HFFc6 (cell line): Measurements from ENCODE around the gene PEX1. TPM values are rescaled to one million over a fixed set of nuclear protein-coding genes. Genes with fewer than 3 reads are reported as not detected.
"Not testable (repeated sequence)": the region's sequence is repeated elsewhere in the genome, so short reads cannot be mapped to it uniquely, and the experiment has no call there.

ENCODE experiments used
- DNase-seq: peaks from one replicate; pipeline ENCODE4 v3.0.0-alpha.2; 2018
- H3K27ac Mint-ChIP-seq: 2 replicates; pipeline ENCODE4 v1.8.0; 2020; ENCODE audit warnings: mild to moderate bottlenecking, mixed read lengths
- H3K27me3 Mint-ChIP-seq: 2 replicates; pipeline ENCODE4 v1.8.0; 2021; ENCODE audit warnings: mild to moderate bottlenecking, moderate library complexity, mixed read lengths; ENCODE audit not compliant: insufficient read depth
- H3K36me3 Mint-ChIP-seq: 2 replicates; pipeline ENCODE4 v1.8.0; 2021; ENCODE audit warnings: low read depth, mixed read lengths
- H3K4me1 Mint-ChIP-seq: 2 replicates; pipeline ENCODE4 v1.8.0; 2020; ENCODE audit warnings: low read depth, mixed read lengths
- H3K4me3 Mint-ChIP-seq: 2 replicates; pipeline ENCODE4 v1.8.0; 2020; ENCODE audit warnings: mild to moderate bottlenecking, moderate library complexity, mixed read lengths
- H3K9me3 Mint-ChIP-seq: 2 replicates; pipeline ENCODE4 v1.8.0; 2020; ENCODE audit warnings: mild to moderate bottlenecking, mixed read lengths
- total RNA-seq, 6 experiments: library from RNA; stranded (reverse); fragmentation: NEBNext Ultra II Directional; extraction: Animal tissue kit (Norgen Biotek cat#: 25700); gene quantifications; 2 replicates in 1 of 6; 3 replicates in 5 of 6; pipeline ENCODE4 v1.2.3, GENCODE V29; 2021
- TF ChIP-seq, protein P1 (sequence below): fragments of 200-600 bp; sonication (generic); IDR thresholded peaks from 2 replicates; pipeline ENCODE4 v1.5.0; 2021; ENCODE audit warnings: antibody characterized with exemption, mild to moderate bottlenecking

PEX1 gene
- total RNA-seq, 6 experiments from 2014 or later = 8.4 to 10.9 (median 9.0) TPM

DNA sequence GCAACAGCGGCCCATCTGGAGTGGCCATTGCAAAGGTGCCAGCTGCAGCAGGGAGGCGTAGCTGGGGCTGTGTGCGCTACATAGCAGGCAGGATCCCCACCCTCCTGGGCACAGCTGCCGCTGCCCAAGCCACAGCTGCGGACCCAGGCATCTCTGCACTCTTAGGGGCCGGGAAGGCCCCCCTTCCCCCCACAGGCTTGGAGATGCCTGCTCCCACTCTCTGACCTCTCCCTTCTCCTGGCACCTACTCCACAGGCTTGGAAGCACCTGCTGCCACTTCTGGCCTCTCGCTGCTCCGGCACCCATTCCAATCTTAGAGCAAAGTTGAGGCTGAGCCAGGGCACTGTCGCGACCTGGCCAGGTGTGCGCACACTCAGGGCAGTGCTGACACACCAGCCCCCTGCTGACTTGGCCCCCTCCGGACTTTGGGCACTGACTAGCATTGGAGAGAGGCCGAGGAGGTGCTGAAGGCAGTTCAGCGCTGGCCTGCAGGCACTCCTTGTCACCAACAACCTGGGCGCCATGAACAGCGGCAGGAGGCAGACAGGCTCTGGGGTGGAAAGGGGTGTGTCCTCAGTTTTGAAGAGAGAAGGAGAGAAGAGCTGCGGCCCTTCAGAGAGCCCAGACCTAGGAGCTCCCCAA, 18.7 kb upstream of the PEX1 start:
- TF ChIP-seq, protein P1, sequence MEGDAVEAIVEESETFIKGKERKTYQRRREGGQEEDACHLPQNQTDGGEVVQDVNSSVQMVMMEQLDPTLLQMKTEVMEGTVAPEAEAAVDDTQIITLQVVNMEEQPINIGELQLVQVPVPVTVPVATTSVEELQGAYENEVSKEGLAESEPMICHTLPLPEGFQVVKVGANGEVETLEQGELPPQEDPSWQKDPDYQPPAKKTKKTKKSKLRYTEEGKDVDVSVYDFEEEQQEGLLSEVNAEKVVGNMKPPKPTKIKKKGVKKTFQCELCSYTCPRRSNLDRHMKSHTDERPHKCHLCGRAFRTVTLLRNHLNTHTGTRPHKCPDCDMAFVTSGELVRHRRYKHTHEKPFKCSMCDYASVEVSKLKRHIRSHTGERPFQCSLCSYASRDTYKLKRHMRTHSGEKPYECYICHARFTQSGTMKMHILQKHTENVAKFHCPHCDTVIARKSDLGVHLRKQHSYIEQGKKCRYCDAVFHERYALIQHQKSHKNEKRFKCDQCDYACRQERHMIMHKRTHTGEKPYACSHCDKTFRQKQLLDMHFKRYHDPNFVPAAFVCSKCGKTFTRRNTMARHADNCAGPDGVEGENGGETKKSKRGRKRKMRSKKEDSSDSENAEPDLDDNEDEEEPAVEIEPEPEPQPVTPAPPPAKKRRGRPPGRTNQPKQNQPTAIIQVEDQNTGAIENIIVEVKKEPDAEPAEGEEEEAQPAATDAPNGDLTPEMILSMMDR = no peak
- no peak overlapping the region for H3K27ac Mint-ChIP-seq
- H3K4me3 Mint-ChIP-seq = no peak overlapping the region
- no peaks in the 10 kb centered on the region for H3K9me3 Mint-ChIP-seq
- no peak for DNase-seq
- H3K27me3 Mint-ChIP-seq = no peaks in the 10 kb centered on the region
- no peaks in the 10 kb centered on the region for H3K36me3 Mint-ChIP-seq
- H3K4me1 Mint-ChIP-seq = no peaks in the 10 kb centered on the region

DNA sequence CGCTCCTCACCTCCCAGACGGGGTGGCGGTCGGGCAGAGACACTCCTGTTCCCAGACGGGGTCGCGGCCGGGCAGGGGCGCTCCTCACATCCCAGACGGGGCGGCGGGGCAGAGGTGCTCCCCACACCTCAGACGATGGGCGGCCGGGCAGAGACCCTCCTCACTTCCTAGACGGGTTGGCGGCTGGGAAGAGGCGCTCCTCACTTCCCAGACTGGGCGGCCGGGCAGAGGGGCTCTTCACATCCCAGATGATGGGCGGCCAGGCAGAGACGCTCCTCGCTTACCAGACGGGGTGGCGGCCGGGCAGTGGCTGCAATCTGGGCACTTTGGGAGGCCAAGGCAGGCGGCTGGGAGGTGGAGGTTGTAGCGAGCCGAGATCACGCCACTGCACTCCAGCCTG, 16.8 kb upstream of the PEX1 start:
- H3K4me3 Mint-ChIP-seq, H3K27ac Mint-ChIP-seq, DNase-seq, H3K27me3 Mint-ChIP-seq, H3K36me3 Mint-ChIP-seq, H3K9me3 Mint-ChIP-seq, H3K4me1 Mint-ChIP-seq: not testable (repeated sequence)

DNA sequence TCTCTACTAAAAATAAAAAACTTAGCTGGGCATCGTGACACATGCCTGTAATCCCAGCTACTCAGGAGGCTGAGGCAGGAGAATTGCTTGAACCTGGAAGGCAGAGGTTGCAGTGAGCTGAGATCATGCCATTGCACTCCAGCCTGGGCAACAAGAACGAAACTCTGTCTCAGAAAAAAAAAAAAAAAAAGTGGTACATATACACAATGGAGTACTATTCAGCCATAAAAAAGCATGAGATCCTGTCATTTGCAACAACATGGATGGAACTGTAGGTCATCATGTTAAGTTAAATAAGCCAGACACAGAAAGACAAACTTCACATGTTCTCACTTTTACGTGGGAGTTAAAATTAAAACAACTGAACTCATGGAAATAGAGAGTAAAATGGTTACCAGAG, 15.2 kb upstream of the PEX1 start:
- not testable (repeated sequence) for DNase-seq, H3K36me3 Mint-ChIP-seq, H3K4me3 Mint-ChIP-seq, H3K27ac Mint-ChIP-seq, H3K9me3 Mint-ChIP-seq, H3K4me1 Mint-ChIP-seq, H3K27me3 Mint-ChIP-seq

DNA sequence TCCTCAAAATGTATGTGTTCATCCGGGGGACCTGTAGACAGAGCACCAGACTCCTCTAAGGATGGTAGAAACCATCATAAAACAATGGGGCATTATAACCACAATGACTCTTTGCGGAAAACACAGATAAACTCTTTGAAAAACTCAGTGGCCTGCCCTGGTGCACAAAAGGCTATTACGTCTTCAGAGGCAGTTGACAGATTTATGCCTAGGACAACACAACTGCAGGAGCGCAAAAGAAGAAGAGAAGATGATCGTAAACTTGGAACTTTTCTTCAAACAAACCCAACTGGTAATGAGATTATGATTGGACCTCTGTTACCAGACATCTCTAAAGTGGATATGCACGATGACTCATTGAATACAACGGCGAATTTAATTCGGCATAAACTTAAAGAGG, 6.3 kb upstream of the PEX1 start:
- peaks cover 2% of the 10 kb centered on the region for H3K4me1 Mint-ChIP-seq
- H3K36me3 Mint-ChIP-seq = peaks cover 38% of the 10 kb centered on the region
- H3K4me3 Mint-ChIP-seq = no peak overlapping the region
- no peak overlapping the region for H3K27ac Mint-ChIP-seq
- H3K27me3 Mint-ChIP-seq = no peaks in the 10 kb centered on the region; the same call in 1 of the 2 replicates
- TF ChIP-seq, protein P1 = no peak
- DNase-seq = no peak
- H3K9me3 Mint-ChIP-seq = no peaks in the 10 kb centered on the region

DNA sequence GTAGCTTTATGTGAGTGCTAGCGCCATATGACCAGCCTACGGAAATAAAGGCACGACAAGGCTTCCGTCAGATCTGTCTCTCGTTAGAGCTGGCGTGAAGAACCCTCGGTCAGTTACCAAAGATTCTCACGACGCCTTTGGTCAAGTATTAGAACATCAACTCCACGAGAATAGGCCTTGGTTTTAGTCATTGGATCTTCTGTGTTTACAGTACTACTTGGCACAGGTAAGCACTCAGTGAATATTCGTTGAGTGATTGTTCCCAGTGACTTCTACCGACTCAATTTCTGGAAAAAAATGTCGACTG, 591 bp upstream of the PEX1 start:
- Mint-ChIP-seq H3K27me3 (peaks cover 3% of the 10 kb centered on the region; the same call in 1 of the 2 replicates), H3K36me3 (peaks cover 16% of the 10 kb centered on the region), H3K9me3 (no peaks in the 10 kb centered on the region), H3K4me3 (peak overlapping the region; percentile 98), H3K4me1 (peaks cover 31% of the 10 kb centered on the region), H3K27ac (peak overlapping the region; percentile 98)
- TF ChIP-seq, protein P1 = no peak
- no peak for DNase-seq

DNA sequence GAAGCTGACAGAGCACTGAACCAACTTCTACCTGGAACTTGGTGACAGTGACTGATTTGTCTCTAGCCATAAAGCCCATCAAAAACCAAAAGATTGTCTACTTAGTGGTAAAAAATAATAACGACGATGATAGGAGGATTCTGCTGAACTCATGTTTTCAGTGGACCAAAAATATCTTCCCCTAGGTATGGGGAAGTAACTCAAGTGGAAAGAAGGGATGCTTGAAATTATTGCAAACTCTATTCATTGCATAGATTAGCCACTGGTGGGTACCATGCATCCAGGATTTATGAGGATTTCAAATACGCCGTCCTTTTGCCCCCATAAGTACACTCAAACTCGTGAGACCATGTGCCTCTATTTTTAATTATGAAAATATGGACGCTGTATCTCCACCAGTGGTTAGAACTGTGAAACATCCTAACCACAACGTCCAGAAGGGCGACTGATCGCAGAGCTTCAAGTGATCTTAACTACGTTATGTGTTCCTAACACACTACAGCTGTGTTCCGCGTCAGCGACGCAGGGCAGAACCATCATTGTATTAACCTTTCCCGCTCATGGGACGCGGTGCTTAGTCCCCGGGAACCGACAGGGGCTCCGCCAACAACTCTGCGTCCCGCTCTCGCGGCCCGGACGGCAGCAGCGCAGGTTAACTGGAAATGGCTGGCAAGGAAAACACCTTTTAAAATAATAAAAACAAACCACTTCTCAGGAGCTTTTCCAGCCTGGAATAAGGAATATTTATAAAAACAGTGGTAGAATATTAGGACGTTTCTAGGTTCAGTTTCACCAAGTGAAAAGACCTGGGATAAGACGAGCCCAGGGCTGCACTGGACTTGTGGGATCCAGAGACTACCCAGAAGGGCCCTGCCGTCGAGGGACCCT, 776 bp downstream of the PEX1 start:
- Mint-ChIP-seq H3K27me3 (peaks cover 3% of the 10 kb centered on the region; the same call in 1 of the 2 replicates), H3K9me3 (no peaks in the 10 kb centered on the region), H3K27ac (peak overlapping the region; percentile 89), H3K4me3 (peak overlapping the region; percentile 98), H3K36me3 (peaks cover 8% of the 10 kb centered on the region; the same call in 1 of the 2 replicates), H3K4me1 (peaks cover 31% of the 10 kb centered on the region)
- TF ChIP-seq, protein P1 = 0 out of 2 replicates have a peak, but pooled peaks have one; percentile 9
- DNase-seq = peak; percentile 53
